HG03571 (cell line): Measurements from ENCODE around the gene OR2AT4.
A peak's percentile ranks its signal among the peaks of the same experiment; 100 is the strongest.
"Not testable (repeated sequence)": the region's sequence is repeated elsewhere in the genome, so short reads cannot be mapped to it uniquely, and the experiment has no call there.

Experiments used
- ATAC-seq: cut with Tn5 transposase; IDR thresholded peaks from one replicate; pipeline ENCODE4 v1.9.1; 2021; ENCODE audit not compliant: unreplicated experiment

OR2AT4 gene

DNA sequence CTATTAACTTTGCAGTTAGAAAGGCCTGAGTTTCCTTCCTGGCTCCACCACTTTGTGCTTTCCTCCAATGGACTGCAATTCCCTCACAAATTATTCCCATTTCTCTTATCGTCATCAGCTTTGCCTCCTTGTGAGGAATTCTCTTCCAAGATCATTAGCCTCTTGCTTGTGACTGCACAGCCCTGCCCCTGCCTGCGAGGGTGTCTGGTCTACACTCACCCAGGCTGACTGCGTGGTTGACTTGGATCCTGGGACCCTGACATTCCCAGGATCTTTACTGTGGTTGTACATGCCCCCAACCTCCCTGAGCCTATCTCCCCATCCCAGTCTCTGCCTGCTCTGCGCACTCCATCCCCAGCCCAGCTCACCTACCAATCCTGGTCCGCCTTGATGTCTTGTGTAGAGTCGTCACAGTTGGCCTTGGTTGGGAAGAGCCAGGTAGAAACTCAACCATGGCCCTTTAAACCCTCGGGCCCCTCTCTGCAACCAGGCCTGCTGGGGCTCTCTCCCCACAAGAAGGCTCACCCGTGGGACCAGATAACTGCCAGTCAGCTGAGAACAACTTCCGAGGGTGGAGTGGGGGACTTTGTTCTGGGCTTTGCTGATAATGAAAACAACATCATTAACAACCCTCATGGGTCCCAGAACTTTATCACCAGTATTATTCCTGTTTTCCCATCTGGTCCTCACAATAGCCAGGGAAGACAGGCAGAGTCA is at the start of gene OR2AT4:
Gene OR2AT4, minus strand, starts transcription at position 421 of the 717 bp plus-strand sequence.
- no peak for ATAC-seq

DNA sequence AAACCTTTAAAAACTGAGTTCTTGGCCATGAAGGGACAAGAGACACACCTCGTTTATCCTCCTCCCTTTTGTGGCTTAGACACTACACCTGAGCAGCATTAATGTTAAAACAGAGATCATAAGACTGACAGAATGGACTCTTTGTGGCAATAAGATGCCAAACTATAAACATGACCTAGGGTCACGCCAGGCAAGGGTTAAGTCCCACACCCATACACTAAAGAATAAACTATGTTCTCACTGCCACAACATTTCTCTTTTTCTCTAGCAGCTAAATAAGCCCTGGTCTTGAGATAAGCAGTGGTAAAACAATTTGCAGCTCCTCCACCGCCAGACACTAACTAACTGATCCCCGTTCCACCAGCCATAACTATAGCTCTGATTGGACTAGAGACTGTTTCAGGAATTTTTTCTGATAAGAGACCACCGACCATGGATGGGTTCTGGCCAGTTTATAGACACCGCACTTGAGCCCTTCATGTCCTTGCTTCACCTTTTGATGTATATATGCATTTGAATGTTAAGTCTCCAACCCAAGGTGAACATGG is 49.4 kb upstream of the OR2AT4 start:
- ATAC-seq: no peak

DNA sequence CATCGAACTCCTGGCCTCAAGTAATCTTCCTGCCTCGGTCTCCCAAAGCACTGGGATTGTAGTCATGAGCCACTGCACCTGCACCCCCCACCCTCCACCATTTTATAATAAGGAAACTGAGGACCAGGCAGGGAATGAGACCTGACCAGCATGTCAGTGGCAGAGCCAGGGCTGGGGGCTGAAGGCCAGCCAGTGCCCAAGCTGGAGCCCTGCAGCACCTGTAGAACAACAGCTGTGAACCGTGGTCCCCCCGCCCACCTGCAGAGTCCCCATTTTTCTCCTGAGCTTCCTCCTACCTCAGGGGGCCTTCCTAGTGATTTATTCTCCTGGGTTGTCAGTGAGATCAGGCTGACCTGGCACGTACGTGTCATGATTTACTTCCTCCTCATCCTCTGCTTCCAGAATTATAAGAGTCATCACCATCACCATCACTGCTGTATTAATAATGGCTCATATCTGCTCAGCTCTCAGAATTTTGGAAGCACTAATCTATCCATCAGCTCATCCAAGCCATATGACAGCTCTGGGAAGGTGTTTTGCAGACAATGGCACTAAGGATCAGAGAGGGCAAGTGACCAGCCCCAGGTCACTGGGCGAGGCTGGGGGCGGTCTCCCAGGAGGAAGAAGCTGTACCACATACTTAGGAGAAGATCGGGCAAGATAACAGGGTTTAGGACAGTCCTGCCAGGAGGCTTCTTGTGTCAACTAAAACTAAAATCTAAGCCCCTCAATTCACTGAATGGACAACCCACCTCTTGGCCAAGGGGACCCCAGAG is 48.7 kb upstream of the OR2AT4 start:
- ATAC-seq: no peak

DNA sequence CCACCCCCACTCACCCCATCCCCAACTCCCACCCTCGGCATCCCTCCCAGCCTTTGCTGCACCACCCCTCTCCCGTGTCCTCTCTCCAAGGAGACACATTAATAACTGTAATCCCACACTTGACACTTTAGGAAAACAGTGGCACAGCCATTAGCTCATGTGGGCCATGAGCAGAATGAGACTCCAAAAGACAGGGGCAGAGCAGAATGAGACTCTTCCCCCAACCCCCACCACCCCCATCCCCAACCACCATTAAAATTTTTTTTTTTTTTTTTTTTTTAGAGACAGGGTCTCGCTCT is 48.0 kb upstream of the OR2AT4 start:
- no peak for ATAC-seq

DNA sequence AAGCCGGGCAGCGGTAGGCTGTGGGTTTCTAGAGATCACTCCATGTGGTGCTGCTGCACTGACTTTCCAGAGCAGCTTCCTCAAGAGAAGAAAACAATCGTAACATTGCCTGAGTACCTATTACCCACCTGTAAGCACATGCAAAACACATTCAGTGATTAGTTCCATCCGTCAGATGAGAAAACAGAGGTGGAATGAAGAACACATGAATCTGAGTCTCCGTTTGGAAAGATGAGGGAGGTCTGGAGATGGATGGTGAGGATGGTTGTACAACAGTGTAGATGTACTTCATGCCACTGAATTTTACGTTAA is 46.7 kb upstream of the OR2AT4 start:
- no peak for ATAC-seq

DNA sequence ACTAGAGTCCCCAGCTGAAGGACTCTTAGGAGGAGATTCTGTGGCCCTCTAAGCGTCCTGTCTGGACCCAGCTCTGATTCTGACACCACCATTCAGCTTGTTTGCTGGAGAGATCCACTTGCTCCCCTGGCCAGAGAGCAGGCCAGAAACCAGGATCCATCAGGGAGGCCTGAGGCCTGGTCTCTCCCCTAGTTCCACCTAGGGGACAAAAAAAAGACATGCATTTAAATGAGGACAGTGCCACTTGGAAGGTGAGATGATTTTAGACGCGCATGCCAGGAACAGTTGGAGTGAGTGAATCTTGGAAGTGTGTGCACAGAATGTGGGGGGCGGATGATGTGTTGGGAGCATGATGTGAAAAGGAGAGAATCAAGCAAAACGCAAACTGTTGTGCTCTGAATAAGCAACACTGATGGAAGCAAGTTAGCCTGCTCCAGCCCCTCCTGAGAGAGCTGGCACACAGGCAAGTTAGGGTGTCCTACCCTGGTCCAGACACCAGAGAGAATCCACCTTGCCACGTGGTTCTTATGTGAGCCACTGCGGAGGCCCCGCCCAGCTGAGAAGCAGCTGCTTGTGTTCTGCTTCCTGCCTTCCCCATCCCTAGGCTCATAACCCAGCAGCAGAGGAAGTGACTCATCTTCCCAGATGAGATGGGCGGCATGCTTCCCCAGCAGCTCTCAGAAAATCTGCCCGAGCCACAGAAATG is 46.2 kb upstream of the OR2AT4 start:
- ATAC-seq: peak; percentile 59

DNA sequence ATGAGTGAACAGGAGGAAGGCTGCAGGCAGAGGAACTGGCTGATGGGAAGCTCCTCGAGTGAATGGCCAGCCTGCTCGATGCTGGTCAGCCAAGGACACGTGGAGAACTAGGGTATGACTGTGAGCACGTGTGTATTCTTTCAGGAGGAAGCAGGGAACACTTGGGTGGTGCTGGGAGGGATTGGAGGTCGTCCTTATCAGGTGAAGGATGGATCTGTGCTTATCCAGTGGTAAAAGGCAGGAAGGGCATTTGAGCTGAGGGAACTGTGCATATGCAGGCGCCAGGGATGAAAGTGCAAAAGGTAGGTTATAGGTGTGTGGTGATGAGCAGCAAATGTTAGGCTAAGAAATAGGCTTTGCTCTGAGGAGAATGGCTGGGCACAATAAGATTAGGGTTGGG is 44.5 kb upstream of the OR2AT4 start:
- ATAC-seq: no peak

DNA sequence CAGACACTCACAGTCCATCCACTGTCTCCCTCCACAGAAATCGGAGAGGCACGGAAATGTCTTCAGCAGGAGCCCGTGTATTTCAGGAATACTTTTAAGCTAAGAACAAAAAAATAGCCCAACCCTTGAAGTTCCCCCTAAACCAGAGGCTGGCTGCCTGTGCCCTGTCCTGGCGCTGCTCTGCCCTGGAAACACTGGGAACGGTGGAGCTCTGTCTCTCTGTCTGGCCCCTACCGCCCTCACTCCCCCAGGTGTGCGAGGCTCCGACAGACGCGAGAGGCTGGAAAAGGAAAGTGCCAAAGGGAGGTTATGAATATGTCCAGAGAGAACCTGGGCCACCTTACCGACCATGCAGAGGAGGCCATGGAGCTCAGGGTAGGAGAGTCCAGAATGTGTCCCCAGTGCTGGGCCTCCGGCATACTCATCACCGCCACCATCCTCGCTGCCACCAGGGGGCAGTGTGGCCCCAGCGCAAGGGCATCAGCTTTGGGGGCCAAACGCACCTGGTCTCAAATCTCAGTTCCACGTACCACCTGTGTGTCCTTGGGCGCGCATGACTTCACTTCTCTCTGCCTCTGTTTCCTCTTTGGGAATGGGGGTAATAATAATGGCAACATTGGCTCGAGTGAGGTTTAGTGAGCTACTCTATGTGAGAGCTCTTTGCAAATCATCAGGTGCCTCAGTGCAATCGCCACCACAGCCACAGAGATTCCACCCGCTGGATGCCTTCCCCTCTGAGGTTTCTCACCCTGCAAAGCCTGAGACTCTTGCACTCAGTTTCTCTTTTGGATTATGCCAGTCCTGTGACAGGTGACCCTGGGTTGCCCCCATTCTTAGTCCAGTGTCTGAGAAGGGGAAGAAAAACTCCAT is 43.8 kb upstream of the OR2AT4 start:
- ATAC-seq: no peak

DNA sequence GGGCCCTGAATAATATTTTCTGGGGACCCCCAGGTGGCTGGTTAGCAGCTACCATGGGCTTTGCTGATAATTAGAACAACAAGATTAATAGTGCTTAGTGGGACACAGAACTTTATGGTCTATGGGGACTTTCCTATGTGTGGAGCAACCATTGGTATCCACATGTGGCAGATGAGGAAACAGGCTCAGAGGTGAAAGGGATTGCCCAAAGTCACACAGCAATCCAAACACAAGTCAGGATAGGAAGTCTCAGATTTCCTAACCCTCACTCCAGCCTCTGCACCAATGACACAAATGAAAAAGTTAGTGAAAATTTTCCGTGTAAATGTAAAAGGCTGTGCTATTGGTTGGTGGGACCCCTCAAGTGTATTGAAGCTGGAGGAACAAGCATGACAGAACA is 39.0 kb upstream of the OR2AT4 start:
- no peak for ATAC-seq

DNA sequence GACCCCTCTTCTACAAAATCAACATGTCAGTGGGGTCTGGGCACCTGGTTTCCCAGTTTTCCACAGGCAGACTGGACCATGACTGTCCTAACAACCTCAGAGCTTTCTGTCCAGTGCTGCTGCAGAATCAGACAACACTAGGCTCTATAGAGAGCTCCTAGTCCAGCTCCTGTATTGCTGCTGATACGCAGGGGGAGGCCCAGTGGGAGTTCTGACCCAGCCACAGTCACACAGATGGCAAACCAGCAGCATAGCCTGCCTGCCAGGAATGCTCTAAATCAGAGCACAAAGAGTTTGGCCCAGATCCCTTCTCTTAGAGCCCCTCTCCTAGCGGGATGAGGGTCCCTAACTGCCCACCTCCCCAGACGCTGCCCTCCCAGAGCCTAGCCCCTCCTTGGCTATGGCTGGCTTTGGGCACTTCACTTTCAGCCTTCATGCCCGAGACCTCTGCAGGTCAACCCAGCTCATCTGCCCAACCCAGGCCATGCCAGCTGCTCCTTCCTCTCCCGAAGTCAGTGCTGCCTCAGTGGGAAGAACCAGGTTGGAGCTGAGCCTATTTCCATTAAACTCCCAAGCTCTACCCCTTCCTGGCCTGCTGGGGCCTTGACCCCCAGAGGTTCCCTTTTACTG is 38.5 kb upstream of the OR2AT4 start:
- no peak for ATAC-seq

DNA sequence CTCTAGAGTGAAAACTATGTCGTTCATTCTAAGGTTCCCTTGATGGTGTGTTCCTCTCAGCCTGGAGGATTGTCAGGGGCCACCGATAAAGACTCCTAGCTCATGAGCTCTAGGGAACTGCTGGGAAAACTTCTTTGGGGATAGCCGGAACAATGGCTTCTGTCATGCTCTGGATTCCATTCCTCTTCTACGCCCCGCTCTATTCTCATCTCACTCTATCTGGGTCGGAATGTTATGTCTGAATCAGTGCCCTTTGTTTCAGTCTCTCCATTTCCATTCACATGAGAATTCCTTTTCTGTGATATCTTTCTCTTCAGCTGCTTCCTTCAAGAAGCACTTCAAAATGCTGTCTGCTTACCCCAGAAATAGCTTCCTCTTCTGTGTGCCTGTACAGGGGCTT is 37.3 kb upstream of the OR2AT4 start:
- ATAC-seq: no peak

DNA sequence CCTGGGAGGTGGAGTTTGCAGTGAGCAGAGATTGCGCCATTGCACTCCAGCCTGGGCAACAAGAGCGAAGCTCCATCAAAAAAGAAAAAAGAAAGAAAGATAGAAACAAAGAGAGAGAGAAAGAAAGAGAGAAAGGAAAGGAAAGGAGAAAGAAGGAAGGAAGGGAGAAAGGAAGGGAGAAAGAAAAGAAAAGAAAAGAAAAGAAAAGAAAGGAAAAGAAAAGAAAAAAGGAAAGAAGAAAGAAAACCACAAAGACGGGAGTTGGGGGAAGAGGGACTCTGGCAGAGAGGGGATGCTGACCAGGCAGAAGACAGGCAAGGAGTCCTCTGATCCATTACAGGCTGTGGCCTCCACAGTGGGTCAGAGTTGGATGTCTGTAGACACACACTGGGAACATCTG is 35.4 kb upstream of the OR2AT4 start:
- no peak for ATAC-seq

DNA sequence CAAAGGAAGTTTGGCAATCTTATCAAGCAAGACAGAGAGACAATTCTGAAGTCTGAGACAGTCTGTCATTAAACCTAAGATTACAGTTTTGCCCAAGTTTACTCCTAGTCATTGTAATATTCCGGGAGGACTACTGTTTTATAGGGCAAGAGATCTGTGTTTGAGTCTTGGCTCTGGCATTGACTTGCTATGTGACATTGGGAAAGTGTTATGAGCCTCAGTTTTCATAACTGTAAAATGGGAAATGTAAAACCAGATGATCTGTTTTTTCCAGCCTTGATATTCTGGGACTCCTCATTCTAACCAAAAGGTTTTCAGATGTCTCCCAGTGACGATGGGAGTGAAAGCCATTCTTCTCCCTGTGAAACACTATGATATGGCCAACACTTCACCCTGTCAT is 29.9 kb upstream of the OR2AT4 start:
- ATAC-seq: no peak

DNA sequence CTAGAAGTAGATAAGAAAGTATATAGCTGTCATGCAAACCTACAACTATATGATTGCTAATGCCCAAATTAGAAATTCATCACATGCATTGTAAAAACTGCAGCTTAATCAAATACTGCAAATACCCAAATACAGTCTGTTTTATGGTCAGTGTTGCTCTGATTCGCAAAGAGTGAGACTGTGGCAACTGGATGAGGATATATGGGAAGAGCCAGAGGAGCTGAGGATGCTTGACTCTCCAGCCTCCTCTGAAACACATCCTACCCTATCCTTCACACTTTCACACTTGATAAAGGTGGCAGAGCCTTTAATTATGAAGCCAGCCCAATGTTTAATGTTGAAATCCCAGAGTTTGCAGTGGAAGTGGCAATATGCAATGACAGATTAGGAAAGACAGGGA is 21.9 kb upstream of the OR2AT4 start:
- no peak for ATAC-seq

DNA sequence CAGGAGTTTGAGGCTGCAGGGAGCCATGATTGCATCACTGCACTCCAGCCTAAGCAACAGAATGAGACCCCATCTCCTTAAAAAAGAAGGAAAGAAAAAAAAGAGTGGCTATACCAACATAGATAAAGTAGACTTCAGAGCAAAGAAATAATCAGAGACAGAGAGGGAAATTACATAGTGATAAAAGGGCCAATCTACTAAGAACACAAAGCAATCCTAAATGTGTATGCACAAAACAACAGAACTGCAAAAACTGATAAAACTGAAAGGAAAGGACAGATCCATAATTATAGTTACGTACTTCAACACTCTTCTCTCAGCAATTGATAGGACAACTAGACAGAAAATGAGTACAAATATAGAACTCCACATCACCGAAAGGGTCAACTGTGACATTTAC is 17.8 kb upstream of the OR2AT4 start:
- ATAC-seq: no peak

DNA sequence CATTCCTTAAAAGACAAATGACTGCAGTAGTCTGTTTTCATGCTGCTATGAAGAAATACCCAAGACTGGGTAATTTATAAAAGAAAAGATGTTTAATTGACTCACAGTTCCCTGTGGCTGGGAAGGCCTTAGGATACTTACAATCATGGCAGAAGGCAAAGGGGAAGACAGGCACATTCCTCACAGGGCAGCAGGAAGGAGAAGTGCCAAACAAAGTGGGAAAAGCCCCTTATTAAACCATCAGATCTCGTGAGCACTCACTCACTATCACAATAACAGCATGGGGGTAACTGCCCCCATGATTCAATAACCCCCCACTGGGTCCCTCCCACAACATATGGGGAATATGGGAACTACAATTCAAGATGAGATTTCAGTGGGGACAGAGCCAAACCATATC is 16.4 kb upstream of the OR2AT4 start:
- ATAC-seq: no peak

DNA sequence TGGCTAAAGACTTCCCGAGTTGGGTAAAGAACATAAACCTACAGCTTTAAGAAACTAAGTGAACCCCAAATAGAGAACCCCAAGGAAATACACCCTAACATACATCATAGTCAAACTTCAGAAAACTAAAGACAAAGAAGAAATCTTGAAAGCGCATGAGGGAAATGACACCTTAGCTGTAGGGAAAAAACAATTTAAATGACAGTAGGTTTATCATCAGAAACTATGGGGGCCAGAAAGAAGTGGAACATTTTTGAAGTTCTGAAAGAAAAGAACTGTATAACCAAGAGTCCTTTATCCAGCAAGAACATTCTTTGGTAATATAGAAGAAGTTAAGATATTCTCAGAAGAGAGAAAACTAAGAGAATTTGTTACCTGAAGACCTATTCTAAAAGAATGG is 15.5 kb upstream of the OR2AT4 start:
- ATAC-seq: no peak

DNA sequence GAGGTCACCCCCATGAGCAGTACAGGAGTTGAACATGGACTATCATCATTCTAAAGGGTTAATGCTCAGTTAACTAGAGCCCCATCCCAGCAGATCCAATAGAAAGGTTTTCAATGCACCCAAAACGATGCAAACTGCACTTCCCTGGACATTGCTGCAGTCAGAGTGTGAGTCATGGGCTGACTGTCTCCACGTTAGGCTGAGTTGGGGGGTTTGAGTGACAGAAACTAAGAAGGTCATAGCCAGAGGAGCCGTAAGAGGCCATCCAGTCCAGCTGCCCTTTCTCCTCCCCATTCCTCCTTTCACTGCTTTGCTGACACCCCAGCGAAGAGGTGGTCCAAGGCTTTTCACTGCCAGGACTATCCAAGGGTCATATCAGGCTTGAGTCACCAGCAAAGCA is 10.5 kb upstream of the OR2AT4 start:
- ATAC-seq: no peak

DNA sequence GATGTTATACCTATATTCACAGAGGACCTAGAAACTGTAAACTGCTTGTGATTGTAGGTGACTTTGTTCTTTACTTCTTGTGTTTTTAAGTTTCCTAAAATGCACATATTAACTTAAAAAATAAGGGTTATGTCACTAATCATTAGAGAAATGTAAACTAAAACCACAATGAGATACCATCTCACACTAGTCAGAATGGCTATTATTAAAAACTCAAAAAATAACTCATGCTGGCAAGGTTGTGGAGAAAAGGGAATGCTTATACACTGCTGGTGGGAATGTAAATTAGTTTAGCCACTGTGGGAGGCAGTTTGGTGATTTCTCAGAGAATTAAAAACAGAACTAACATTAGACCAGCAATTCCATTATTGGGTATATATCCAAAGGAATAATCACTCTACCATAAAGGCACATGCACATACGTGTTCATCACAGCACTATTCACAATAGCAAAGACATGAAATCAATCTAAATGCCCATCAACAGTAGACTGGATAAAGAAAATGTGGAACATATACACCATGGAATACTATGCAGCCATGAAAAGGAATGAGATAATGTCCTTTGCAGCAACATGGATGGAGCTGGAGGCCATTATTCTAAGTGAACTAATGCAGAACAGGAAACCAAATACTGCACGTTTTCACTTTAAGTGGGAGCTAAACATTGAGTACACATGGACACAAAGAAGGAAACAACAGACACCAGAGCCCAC is 9.4 kb upstream of the OR2AT4 start:
- ATAC-seq: not testable (repeated sequence)

DNA sequence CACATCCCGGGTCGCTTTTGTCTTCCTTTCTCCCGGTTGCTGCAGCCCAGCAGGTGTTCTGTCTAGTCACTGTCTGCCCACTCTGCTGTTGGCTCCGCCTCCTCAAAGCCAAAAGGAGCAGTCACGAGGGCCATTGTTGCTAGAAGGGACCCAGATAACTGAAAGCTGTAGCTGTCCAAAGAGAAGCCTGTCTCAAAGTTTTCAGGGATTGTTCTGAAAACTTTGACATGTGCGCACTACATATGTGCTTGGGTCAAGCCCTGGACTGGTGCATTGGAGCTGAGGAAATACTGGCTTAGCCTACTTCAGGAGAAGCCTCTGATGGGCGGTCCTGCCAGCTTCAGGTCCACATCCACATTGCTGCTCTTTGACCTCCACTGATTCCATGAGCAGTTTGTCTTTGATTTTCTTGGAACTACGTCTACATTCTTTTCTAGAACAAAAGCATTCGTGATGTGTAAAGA is 8.8 kb upstream of the OR2AT4 start:
- ATAC-seq: no peak
